Lower leg skin (tissue), 4 donors: Measurements from ENCODE around the gene UBE2L6. TPM values are rescaled to one million over a fixed set of nuclear protein-coding genes. Genes with fewer than 3 reads are reported as not detected.

Source experiments
- DNase-seq, 2 donors: peaks; one replicate each; pipeline ENCODE4 v3.0.0-alpha.2; 2019; ENCODE audit warnings: low spot score in 2 of 2
- H3K4me3 ChIP-seq: fragments of 200-600 bp; sonication (generic); 2 replicates; pipeline ENCODE4 v1.5.1; 2017; ENCODE audit warnings: mild to moderate bottlenecking, low read depth; ENCODE audit not compliant: poor library complexity, severe bottlenecking
- POLR2A ChIP-seq, 2 donors: fragments of 450-650 bp; IDR thresholded peaks; one replicate each; pipeline ENCODE4 v1.6.1; 2016 to 2017; ENCODE audit warnings: antibody characterized with exemption in 2 of 2, mild to moderate bottlenecking in 1 of 2, moderate library complexity in 1 of 2
- WGBS, 2 donors: methylation state at CpG; one replicate each; pipeline ENCODE4 v1.1.5; 2018; 5-methylcytosine and 5-hydroxymethylcytosine counted together
- intact Hi-C: fragments of 100-400 bp; cut with DNase I; formaldehyde crosslinking; loops from one replicate; pipeline ENCODE4 v1.15.0; 2023; ENCODE audit warnings: low total_unique reads
- total RNA-seq, 4 donors: library from RNA; depleted of rRNA; stranded (reverse); fragments of >200 nt; gene quantifications; one replicate each; pipeline ENCODE4 v1.1.0, GENCODE V29; 2016
- TF ChIP-seq, protein P1 (sequence below), 3 donors: fragments of 450-650 bp; IDR thresholded peaks; one replicate each; pipeline ENCODE4 v1.5.1; 2016; ENCODE audit warnings: antibody characterized with exemption in 3 of 3, mild to moderate bottlenecking in 3 of 3, moderate library complexity in 2 of 3

UBE2L6 gene
- 10 to 100 TPM; 14.5 to 31.0 (median 19.9) TPM for total RNA-seq

DNA sequence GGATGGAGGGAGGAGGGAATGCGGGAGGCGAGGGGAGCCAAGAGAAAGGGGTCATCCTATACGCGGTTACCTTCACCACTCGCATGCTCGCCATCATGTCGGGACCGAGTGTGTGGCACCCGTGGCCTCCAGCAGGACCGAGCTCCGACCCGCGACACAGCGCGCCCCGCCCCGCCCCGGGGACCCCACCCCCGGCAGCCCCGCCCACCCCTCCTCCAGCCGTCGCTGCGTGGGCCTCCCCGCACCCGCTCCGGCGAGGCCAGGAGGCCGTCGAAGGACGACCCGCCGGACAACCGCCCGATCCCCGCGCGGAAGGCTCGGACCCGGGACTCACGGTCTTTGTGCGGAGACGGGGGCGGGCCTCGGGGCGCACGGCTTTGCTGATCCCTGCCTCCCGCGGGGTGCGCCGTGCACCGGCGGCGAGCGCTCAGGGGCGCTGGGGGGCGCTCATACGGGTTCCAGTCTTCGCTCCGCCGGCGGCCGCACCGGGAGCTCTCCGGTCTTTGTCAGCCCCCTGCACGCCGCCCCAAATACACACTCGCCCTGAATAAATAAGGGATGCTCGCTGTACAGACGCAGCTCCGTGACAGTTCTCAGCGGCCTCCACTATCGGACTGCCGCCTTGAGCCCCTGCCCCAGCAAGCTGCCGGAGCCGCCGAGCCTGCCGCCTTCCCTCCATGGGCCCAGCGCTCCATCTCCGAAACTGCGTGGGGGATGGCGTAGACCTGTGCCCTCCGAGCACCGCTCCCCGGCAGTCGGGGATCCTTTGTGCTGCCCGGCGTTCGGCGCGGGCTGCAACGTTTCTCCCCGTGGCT, at the start of gene UBE2L6:
Gene UBE2L6 (minus strand): TSS at position 158 of the 815 bp plus-strand sequence. CDS start 61 bp downstream, at position 97.
- DNase-seq = peak; percentile 33 to 91
- peak within 1 kb of the TSS; percentile 78 for H3K4me3 ChIP-seq
- TF ChIP-seq, protein P1, sequence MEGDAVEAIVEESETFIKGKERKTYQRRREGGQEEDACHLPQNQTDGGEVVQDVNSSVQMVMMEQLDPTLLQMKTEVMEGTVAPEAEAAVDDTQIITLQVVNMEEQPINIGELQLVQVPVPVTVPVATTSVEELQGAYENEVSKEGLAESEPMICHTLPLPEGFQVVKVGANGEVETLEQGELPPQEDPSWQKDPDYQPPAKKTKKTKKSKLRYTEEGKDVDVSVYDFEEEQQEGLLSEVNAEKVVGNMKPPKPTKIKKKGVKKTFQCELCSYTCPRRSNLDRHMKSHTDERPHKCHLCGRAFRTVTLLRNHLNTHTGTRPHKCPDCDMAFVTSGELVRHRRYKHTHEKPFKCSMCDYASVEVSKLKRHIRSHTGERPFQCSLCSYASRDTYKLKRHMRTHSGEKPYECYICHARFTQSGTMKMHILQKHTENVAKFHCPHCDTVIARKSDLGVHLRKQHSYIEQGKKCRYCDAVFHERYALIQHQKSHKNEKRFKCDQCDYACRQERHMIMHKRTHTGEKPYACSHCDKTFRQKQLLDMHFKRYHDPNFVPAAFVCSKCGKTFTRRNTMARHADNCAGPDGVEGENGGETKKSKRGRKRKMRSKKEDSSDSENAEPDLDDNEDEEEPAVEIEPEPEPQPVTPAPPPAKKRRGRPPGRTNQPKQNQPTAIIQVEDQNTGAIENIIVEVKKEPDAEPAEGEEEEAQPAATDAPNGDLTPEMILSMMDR (IDR thresholded peaks at IDR 0.05) = no peak
- TF ChIP-seq POLR2A (IDR thresholded peaks at IDR 0.05) = no peak
- WGBS, 2 donors = 0 to 2% methylated on average over 59 to 62 of the region's 92 CpGs
- intact Hi-C loops = loop anchor here (5.0 kb wide), 1 partner anchor 75 kb away; no protein-coding TSS in a partner anchor

DNA sequence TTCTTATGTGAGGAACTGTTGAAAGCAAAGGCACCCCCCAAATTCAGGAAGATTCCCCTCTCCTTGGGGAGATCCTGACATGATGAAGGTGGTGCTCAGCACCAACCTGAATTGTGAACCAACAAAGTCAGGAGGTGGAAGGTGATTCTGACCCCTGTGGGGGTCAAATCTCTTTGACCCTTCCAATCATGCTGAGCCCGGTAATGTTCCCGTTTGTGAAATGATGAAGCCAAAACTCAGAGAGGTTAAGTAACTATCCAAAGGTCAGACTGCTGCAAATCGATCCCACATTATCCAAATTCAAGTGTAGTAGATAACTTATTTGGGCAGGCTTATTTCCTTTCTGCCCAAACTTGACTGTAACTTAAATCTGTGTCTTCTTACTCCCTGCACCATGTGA, 49.1 kb upstream of the UBE2L6 start:
- H3K4me3 ChIP-seq = no peak overlapping the region
- no peak for DNase-seq
- WGBS, 2 donors = 63 to 77% methylated on average over 3 of the region's 3 CpGs
- TF ChIP-seq, protein P1 (IDR thresholded peaks at IDR 0.05) = no peak
- TF ChIP-seq POLR2A (IDR thresholded peaks at IDR 0.05) = no peak
- intact Hi-C loops = no loop called here

DNA sequence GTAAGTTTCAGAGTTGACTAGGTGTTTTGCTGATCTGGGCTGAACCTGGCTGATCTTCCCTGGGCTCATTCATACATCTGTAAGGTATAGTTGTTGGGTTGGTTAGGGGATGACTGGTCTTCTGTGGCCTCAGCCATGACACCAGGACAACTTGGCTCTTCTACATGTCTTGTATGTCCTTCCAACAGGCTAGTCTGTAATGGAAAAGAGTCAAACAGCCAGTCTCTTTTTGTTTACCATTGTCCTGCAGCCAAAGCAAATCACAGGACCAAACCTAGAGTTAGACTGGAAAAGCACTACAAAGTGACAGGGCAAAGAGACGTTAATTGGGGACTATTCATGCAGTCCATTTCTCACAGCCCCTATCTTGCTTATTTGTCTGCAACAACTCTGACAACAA, 47.8 kb upstream of the UBE2L6 start:
- no peak overlapping the region for H3K4me3 ChIP-seq
- TF ChIP-seq POLR2A (IDR thresholded peaks at IDR 0.05) = no peak
- TF ChIP-seq, protein P1 (IDR thresholded peaks at IDR 0.05) = no peak
- intact Hi-C loops = no loop called here
- no peak for DNase-seq
- 79 to 87% methylated on average over 1 of the region's 1 CpG for WGBS, 2 donors

DNA sequence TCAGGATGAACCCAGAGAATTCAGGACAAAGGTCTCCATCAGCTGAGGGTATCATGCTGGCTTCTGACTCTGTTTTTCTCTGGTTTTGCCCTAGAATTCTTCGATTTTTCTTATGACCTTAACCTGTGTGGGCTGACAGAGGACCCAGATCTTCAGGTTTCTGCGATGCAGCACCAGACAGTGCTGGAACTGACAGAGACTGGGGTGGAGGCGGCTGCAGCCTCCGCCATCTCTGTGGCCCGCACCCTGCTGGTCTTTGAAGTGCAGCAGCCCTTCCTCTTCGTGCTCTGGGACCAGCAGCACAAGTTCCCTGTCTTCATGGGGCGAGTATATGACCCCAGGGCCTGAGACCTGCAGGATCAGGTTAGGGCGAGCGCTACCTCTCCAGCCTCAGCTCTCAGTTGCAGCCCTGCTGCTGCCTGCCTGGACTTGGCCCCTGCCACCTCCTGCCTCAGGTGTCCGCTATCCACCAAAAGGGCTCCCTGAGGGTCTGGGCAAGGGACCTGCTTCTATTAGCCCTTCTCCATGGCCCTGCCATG, 46.8 kb upstream of the UBE2L6 start:
- H3K4me3 ChIP-seq = no peak overlapping the region
- TF ChIP-seq POLR2A (IDR thresholded peaks at IDR 0.05) = no peak
- TF ChIP-seq, protein P1 (IDR thresholded peaks at IDR 0.05) = no peak
- intact Hi-C loops = no loop called here
- 72 to 81% methylated on average over 10 of the region's 10 CpGs for WGBS, 2 donors
- no peak for DNase-seq

DNA sequence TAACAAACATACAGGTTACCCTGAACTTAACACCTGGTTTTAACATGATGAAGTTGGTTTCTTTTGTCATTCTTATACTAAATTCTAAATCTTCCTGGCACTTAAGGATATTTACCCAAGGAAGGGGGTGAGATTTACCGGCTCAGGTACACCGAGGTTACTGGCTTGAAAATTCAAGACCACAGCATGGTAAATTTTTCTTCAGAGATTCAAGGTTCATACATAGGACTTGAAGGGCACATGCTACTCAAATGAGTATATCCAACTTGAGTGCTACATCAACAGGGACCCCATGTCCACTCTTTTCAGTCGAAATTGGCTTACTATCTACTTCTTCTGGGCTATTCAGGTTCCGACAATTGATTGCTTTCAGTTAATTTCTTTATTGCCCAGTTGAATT, 42.7 kb upstream of the UBE2L6 start:
- intact Hi-C loops = no loop called here
- H3K4me3 ChIP-seq = no peak overlapping the region
- TF ChIP-seq POLR2A (IDR thresholded peaks at IDR 0.05) = no peak
- TF ChIP-seq, protein P1 (IDR thresholded peaks at IDR 0.05) = no peak
- 89 to 91% methylated on average over 4 of the region's 4 CpGs for WGBS, 2 donors
- DNase-seq = no peak
